ENCODE results near the gene OR2AE1. TPM values are rescaled to one million over a fixed set of nuclear protein-coding genes. Genes with fewer than 3 reads are reported as not detected.

The OR2AE1 gene
- total and polyA plus RNA-seq, 2 of the 13 experiments (the other 11 are each of a cell fraction or from before 2014, with no cell fraction given), result not detected

DNA sequence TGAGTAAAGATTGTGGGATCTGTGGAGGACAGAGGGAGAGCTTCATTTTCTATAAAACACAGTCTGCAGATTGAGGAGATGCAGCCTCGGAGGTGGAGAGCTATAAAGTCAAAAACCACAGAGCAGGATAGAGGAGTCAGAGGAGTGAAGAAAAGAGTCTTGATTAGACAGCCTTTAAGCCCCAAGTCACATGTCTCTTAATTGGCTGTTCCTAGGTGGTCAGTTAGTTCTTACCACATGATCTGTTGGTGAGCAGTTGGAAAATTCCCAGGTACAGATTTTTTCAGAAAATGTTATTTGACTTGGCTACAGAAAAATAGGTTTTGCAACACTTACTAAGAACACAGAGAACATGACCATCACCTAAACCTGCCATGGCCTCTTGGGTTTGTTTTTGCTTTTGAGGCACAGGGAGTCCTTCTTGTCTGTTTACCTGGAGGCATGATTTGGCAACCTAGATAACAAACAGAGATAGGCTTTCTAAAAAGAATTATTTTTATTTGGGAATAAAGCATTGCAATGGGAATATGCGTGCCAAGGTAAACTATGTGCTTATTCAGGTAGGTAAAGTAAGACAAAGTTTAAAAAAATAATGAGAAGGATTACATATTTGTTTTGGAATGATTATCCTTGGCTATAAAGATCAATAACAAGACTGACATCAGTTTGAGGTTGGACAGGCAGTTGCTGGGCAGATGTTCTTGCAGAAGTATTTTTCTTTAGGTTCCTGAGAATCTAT lies 49.6 kb downstream of the OR2AE1 start (continued):
- no peak; the same call in 1 of the 2 replicates for TF ChIP-seq ZNF383 (CRISPR knock-in tag; IDR thresholded peaks at IDR 0.05; ENCODE audit: borderline replicate concordance)
- peak in 1 of 2 experiments; percentile 78; a peak in 2 of 4 replicates for TF ChIP-seq KLF16 (CRISPR knock-in tag; IDR thresholded peaks at IDR 0.05)
- TF ChIP-seq ARNT2 (CRISPR knock-in tag; IDR thresholded peaks at IDR 0.05; ENCODE audit: low read depth), result peak; percentile 48; the same call in 1 of the 2 replicates
- TF ChIP-seq, protein P1, sequence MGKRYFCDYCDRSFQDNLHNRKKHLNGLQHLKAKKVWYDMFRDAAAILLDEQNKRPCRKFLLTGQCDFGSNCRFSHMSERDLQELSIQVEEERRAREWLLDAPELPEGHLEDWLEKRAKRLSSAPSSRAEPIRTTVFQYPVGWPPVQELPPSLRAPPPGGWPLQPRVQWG (CRISPR knock-in tag; IDR thresholded peaks at IDR 0.05; ENCODE audit: borderline replicate concordance, low read depth), result no peak
- peak; percentile 73; the same call in 1 of the 2 replicates for TF ChIP-seq ZNF644 (CRISPR knock-in tag; IDR thresholded peaks at IDR 0.05; ENCODE audit: low read depth)
- TF ChIP-seq TOPORS (CRISPR knock-in tag; IDR thresholded peaks at IDR 0.05), result no peak; the same call in 1 of the 2 replicates
- no peak for TF ChIP-seq SP140L (CRISPR knock-in tag; IDR thresholded peaks at IDR 0.05; ENCODE audit: borderline replicate concordance)
- no peak for TF ChIP-seq NFE2L2 (IDR thresholded peaks at IDR 0.05; ENCODE audit: low read length)
- TF ChIP-seq HMG20B (CRISPR knock-in tag; conservative IDR thresholded peaks at IDR 0.05), result peak; percentile 85
- 0 out of 2 replicates have a peak, but pooled peaks have one; percentile 59 for TF ChIP-seq ZNF264 (CRISPR knock-in tag; IDR thresholded peaks at IDR 0.05)
- 0 out of 2 replicates have a peak, but pooled peaks have one; percentile 58 for TF ChIP-seq ZFP36L2 (CRISPR knock-in tag; IDR thresholded peaks at IDR 0.05)
- TF ChIP-seq ZSCAN31 (CRISPR knock-in tag; IDR thresholded peaks at IDR 0.05; ENCODE audit: low read depth), result 0 out of 2 replicates have a peak, but pooled peaks have one; percentile 42
- no peak for TF ChIP-seq ZNF607 (CRISPR knock-in tag; IDR thresholded peaks at IDR 0.05; ENCODE audit: borderline replicate concordance)
- TF ChIP-seq ZSCAN29 (CRISPR knock-in tag; conservative IDR thresholded peaks at IDR 0.05), result peak; percentile 70; the same call in 1 of the 2 replicates
- TF ChIP-seq, protein P2, sequence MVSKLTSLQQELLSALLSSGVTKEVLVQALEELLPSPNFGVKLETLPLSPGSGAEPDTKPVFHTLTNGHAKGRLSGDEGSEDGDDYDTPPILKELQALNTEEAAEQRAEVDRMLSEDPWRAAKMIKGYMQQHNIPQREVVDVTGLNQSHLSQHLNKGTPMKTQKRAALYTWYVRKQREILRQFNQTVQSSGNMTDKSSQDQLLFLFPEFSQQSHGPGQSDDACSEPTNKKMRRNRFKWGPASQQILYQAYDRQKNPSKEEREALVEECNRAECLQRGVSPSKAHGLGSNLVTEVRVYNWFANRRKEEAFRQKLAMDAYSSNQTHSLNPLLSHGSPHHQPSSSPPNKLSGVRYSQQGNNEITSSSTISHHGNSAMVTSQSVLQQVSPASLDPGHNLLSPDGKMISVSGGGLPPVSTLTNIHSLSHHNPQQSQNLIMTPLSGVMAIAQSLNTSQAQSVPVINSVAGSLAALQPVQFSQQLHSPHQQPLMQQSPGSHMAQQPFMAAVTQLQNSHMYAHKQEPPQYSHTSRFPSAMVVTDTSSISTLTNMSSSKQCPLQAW (CRISPR knock-in tag; IDR thresholded peaks at IDR 0.05), result 0 out of 2 replicates have a peak, but pooled peaks have one; percentile 12
- TF ChIP-seq ZNF660 (CRISPR knock-in tag; IDR thresholded peaks at IDR 0.05; ENCODE audit: borderline replicate concordance, low read depth), result no peak
- peak; percentile 76; the same call in 1 of the 2 replicates for TF ChIP-seq NCOR1 (IDR thresholded peaks at IDR 0.05; ENCODE audit: borderline replicate concordance, low read length)
- TF ChIP-seq, protein P3, sequence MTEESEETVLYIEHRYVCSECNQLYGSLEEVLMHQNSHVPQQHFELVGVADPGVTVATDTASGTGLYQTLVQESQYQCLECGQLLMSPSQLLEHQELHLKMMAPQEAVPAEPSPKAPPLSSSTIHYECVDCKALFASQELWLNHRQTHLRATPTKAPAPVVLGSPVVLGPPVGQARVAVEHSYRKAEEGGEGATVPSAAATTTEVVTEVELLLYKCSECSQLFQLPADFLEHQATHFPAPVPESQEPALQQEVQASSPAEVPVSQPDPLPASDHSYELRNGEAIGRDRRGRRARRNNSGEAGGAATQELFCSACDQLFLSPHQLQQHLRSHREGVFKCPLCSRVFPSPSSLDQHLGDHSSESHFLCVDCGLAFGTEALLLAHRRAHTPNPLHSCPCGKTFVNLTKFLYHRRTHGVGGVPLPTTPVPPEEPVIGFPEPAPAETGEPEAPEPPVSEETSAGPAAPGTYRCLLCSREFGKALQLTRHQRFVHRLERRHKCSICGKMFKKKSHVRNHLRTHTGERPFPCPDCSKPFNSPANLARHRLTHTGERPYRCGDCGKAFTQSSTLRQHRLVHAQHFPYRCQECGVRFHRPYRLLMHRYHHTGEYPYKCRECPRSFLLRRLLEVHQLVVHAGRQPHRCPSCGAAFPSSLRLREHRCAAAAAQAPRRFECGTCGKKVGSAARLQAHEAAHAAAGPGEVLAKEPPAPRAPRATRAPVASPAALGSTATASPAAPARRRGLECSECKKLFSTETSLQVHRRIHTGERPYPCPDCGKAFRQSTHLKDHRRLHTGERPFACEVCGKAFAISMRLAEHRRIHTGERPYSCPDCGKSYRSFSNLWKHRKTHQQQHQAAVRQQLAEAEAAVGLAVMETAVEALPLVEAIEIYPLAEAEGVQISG (CRISPR knock-in tag; IDR thresholded peaks at IDR 0.05), result peak; percentile 62; the same call in 1 of the 2 replicates
- TF ChIP-seq, protein P4, sequence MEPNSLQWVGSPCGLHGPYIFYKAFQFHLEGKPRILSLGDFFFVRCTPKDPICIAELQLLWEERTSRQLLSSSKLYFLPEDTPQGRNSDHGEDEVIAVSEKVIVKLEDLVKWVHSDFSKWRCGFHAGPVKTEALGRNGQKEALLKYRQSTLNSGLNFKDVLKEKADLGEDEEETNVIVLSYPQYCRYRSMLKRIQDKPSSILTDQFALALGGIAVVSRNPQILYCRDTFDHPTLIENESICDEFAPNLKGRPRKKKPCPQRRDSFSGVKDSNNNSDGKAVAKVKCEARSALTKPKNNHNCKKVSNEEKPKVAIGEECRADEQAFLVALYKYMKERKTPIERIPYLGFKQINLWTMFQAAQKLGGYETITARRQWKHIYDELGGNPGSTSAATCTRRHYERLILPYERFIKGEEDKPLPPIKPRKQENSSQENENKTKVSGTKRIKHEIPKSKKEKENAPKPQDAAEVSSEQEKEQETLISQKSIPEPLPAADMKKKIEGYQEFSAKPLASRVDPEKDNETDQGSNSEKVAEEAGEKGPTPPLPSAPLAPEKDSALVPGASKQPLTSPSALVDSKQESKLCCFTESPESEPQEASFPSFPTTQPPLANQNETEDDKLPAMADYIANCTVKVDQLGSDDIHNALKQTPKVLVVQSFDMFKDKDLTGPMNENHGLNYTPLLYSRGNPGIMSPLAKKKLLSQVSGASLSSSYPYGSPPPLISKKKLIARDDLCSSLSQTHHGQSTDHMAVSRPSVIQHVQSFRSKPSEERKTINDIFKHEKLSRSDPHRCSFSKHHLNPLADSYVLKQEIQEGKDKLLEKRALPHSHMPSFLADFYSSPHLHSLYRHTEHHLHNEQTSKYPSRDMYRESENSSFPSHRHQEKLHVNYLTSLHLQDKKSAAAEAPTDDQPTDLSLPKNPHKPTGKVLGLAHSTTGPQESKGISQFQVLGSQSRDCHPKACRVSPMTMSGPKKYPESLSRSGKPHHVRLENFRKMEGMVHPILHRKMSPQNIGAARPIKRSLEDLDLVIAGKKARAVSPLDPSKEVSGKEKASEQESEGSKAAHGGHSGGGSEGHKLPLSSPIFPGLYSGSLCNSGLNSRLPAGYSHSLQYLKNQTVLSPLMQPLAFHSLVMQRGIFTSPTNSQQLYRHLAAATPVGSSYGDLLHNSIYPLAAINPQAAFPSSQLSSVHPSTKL (CRISPR knock-in tag; IDR thresholded peaks at IDR 0.05), result peak; percentile 93
- TF ChIP-seq IRF2 (CRISPR knock-in tag; IDR thresholded peaks at IDR 0.05), result peak; percentile 47; the same call in 1 of the 2 replicates
- no peak for TF ChIP-seq ZKSCAN1 (IDR thresholded peaks at IDR 0.05; ENCODE audit: low read length)
